Nephron progenitor cell (in vitro differentiated cells): ENCODE data around the gene HSPA4.

Experiments
- DNase-seq: peaks from one replicate; pipeline ENCODE4 v3.0.0; 2021
- H3K27ac Mint-ChIP-seq: 2 replicates; pipeline ENCODE4 v1.8.0; 2021; ENCODE audit warnings: mild to moderate bottlenecking, moderate library complexity, mixed read lengths
- H3K27me3 Mint-ChIP-seq: 2 replicates; pipeline ENCODE4 v1.8.0; 2021; ENCODE audit warnings: mild to moderate bottlenecking, low read depth, mixed read lengths; ENCODE audit not compliant: poor library complexity
- H3K36me3 Mint-ChIP-seq: 2 replicates; pipeline ENCODE4 v1.8.0; 2021; ENCODE audit warnings: low read depth, mixed read lengths
- H3K4me1 Mint-ChIP-seq: 2 replicates; pipeline ENCODE4 v1.8.0; 2021; ENCODE audit warnings: mixed read lengths
- H3K4me3 Mint-ChIP-seq: 2 replicates; pipeline ENCODE4 v1.8.0; 2021; ENCODE audit warnings: mild to moderate bottlenecking, moderate library complexity, mixed read lengths
- H3K9me3 Mint-ChIP-seq: 2 replicates; pipeline ENCODE4 v1.8.0; 2021; ENCODE audit warnings: mild to moderate bottlenecking, moderate library complexity, mixed read lengths
- TF ChIP-seq, protein P1 (sequence below): fragments of 200-600 bp; sonication (generic); IDR thresholded peaks from 2 replicates; pipeline ENCODE4 v1.5.0; 2021; ENCODE audit warnings: antibody characterized with exemption

The HSPA4 gene

DNA sequence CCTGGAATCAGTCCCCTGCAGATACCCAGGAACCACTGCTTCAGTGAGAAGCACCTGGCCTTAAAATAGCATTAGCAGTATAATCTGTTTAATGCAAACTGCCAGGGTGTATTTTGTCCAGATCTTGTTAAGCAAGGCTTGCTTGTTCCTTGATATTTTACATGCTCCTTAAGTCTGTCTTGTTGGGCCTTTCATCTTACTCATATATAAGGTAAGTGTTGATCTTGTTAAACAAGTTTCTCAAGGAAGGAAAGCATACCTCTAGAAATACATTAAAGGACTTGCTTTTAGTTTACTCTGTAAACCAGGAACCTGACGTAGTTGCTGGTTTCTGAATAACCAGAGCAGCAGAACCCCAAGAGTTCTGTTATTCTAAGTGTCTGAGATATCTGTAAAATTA, 13.7 kb downstream of the HSPA4 start:
- Mint-ChIP-seq H3K27me3 (no peaks in the 10 kb centered on the region), H3K9me3 (no peaks in the 10 kb centered on the region), H3K4me3 (no peak overlapping the region), H3K36me3 (peaks cover 64% of the 10 kb centered on the region), H3K27ac (no peak overlapping the region), H3K4me1 (peaks cover 9% of the 10 kb centered on the region)
- DNase-seq = no peak
- TF ChIP-seq, protein P1, sequence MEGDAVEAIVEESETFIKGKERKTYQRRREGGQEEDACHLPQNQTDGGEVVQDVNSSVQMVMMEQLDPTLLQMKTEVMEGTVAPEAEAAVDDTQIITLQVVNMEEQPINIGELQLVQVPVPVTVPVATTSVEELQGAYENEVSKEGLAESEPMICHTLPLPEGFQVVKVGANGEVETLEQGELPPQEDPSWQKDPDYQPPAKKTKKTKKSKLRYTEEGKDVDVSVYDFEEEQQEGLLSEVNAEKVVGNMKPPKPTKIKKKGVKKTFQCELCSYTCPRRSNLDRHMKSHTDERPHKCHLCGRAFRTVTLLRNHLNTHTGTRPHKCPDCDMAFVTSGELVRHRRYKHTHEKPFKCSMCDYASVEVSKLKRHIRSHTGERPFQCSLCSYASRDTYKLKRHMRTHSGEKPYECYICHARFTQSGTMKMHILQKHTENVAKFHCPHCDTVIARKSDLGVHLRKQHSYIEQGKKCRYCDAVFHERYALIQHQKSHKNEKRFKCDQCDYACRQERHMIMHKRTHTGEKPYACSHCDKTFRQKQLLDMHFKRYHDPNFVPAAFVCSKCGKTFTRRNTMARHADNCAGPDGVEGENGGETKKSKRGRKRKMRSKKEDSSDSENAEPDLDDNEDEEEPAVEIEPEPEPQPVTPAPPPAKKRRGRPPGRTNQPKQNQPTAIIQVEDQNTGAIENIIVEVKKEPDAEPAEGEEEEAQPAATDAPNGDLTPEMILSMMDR = no peak

DNA sequence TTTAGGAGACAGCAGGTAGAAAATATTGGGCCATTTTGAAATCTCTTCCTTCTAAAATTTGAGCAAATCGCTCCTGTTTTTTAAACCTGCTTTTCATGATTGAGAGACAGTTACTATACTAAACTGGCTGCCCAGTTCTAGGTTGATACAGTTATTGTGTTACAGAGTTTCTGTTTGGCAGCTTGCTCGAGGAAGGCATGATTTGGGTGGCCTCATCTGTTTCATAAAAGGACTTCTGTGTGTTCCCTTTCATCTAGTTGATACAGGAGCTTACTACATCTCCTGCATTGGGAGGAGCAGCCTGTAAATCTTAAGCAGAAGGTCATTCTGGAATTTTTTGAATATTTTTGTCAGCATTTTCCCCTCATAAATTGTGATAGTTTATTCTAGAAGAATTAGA, 14.2 kb downstream of the HSPA4 start:
- TF ChIP-seq, protein P1 = no peak

DNA sequence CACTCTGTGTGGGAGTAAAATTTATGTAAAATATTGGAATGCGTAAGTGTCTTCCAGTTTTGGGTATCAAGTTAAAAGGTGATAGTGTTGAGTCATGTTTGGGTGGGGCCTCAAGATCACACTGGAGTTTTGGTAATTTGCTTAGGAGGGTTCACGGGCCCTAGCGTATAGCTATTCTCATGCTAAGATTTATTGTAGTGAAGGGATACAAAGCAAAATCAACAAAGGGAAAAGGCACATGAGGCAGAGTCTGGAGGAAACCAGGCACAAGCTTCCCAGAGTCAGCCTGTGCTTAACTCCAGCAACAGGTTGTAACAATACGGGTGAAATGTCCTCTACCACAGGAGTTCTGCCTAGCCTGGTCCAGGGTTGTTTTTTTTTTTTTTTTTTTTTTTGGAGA, 20.2 kb downstream of the HSPA4 start:
- no peak for DNase-seq
- Mint-ChIP-seq H3K27ac (peak overlapping the region; percentile 73), H3K36me3 (peaks cover 86% of the 10 kb centered on the region), H3K27me3 (no peaks in the 10 kb centered on the region), H3K9me3 (no peaks in the 10 kb centered on the region), H3K4me1 (peaks cover 7% of the 10 kb centered on the region), H3K4me3 (no peak overlapping the region)
- TF ChIP-seq, protein P1 = no peak

More for the DNA sequence above, 14.2 kb downstream of the HSPA4 start:
- H3K4me1 Mint-ChIP-seq = peaks cover 9% of the 10 kb centered on the region
- H3K27me3 Mint-ChIP-seq = no peaks in the 10 kb centered on the region
- H3K4me3 Mint-ChIP-seq = no peak overlapping the region
- H3K9me3 Mint-ChIP-seq = no peaks in the 10 kb centered on the region
- DNase-seq = no peak
- no peak overlapping the region for H3K27ac Mint-ChIP-seq
- H3K36me3 Mint-ChIP-seq = peaks cover 70% of the 10 kb centered on the region

DNA sequence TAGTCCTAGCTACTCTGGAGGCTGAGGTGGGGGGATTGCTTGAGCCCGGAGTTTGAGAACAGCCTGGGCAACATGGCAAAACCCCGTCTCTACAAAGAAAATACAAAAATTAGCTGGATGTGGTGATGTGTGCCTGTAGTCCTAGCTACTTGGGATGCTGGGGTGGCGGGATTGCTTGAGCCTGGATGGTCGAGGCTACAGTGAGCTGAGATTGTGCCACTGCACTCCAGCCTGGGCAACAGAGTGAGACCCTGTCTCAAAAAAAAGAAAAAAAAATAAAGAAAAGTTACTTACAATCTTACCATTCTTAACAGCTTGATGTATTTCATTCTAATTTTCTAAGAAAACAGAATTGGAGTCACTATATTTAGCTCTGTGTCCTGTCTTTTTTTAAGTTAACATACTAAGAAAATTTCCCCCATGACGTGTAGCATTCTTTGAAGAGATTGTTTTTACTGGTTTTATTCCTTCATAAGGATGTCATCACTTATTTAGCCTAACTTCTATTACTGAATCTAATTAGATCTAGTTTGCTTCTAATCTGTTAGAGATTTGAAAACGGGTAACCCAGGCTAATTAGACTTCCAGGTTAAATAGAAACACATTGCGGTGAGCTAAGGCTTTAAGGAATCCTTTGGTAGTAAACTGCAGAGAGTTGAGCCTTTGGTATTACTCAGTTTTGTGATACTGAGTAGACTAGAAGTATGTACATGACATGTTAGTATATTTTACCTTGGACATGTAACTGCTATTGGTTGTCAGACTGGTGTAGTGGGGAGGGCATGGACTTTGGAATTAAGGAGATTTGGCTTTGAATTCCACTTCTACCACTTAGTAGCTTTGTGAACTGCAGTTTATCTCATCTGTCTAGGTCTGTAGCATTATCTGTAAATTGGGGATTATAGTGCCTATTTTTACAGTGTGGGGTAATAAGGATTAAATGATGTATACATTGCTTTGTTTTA, 24.0 kb downstream of the HSPA4 start:
- Mint-ChIP-seq H3K9me3 (no peaks in the 10 kb centered on the region), H3K4me3 (no peak overlapping the region), H3K27ac (no peak overlapping the region), H3K27me3 (no peaks in the 10 kb centered on the region), H3K36me3 (peaks cover 75% of the 10 kb centered on the region), H3K4me1 (peaks cover 7% of the 10 kb centered on the region)
- DNase-seq = no peak
- TF ChIP-seq, protein P1 = no peak

DNA sequence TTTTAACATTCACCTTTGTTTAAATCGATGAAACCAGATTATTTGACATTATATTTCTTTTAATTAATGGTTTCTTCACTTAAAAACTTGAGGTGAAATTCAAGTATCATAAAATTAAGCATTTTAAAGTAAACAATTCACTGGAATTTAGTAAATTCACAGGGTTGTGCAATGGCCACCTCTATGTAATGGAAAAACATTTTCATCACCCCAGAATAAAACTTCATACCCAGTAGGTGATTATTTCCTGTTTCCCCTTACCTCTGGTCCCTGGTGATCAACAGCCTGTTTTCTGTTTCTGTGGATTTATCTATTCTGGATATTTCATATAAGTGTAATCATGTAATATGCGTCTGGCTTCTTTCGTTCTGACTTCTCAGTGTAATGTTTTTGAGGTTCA, 27.2 kb downstream of the HSPA4 start:
- no peak overlapping the region for H3K4me3 Mint-ChIP-seq
- DNase-seq = no peak
- no peaks in the 10 kb centered on the region for H3K27me3 Mint-ChIP-seq
- peaks cover 80% of the 10 kb centered on the region for H3K36me3 Mint-ChIP-seq
- no peaks in the 10 kb centered on the region for H3K4me1 Mint-ChIP-seq
- H3K27ac Mint-ChIP-seq = no peak overlapping the region
- H3K9me3 Mint-ChIP-seq = no peaks in the 10 kb centered on the region
- TF ChIP-seq, protein P1 = no peak

DNA sequence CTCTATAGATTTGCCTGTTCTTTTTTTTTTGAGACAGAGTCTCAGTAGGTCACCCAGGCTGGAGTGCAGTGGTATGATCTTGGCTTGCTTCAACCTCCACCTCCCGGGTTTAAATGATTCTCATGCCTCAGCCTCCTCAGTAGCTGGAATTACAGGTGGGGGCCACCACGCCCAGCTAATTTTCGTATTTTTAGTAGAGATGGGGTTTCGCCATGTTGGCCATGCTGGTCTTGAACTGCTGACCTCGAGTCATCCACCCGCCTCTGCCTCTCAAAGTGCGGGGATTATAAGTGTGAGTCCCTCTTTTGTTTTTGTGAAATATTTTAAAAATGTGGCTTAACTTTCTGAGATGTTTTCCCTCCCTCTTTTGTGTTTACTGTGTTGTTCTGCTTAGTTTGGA, 29.2 kb downstream of the HSPA4 start:
- Mint-ChIP-seq H3K4me1 (no peaks in the 10 kb centered on the region), H3K27me3 (no peaks in the 10 kb centered on the region), H3K36me3 (peaks cover 83% of the 10 kb centered on the region), H3K9me3 (no peaks in the 10 kb centered on the region), H3K4me3 (no peak overlapping the region), H3K27ac (peak overlapping the region; percentile 70)
- TF ChIP-seq, protein P1 = no peak
- DNase-seq = no peak
